Fibroblast of skin of left biceps (primary cell): ENCODE results near the gene MRPL19.

Experiments used
- DNase-seq, 2 experiments: peaks; one replicate each; pipeline ENCODE4 v3.0.0-alpha.2; 2013; ENCODE audit warnings: low read depth in 2 of 2

MRPL19 gene

DNA sequence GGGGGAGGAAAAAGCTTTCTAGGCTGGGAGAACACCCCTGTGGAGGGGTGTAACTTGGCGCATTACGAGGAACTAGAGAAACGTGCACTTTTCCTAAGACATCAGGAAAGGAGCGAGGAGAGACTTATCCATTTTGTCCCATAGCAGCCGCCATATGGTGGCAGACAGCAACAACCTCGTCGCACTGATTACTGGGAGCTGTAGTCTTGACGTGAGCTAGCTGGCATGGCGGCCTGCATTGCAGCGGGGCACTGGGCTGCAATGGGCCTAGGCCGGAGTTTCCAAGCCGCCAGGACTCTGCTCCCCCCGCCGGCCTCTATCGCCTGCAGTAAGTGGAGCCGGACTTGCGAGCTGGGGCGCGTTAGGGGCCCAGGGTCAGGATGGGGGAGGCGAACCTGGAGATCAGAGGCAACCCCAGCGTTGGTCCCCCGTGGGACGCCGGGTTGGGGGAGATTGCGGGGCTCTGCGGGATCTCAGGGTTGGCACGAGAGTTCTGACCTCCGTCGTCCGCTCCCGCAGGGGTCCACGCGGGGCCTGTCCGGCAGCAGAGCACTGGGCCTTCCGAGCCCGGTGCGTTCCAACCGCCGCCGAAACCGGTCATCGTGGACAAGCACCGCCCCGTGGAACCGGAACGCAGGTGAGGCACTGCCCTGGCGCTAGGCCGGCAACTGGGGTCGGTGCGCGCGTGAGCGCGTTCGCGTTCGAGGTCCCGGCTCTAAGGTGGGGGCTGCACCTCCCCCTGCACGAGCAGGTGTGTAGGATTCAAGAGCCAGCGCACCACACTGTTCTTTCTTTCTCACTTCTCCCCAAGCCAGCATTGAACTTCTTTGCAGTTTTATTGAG, at the start of gene MRPL19:
TSS of gene MRPL19 (plus strand) at position 201 of the 843 bp plus-strand sequence. CDS start at position 226, 25 bp downstream.
- peak; percentile 85 to 87 for DNase-seq

DNA sequence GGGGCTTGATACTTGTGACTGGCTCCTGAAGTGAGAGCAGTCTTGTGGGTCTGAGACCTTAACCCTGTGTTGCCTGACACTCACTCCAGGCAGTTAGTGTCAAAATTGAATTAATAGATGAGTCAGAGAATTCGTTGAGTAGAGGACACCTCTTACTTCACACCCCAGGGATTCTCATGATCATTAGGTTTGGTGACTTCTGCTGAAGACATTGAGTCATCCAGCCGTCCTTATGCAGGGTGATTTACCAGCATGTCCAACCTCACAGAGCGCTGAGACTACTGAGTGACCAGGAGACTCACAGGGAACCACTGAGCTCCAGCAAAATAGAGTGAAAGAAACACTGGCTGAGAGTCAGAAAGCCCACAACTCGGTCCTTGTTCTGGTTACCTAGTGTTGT, 49.8 kb upstream of the MRPL19 start:
- DNase-seq, result no peak

DNA sequence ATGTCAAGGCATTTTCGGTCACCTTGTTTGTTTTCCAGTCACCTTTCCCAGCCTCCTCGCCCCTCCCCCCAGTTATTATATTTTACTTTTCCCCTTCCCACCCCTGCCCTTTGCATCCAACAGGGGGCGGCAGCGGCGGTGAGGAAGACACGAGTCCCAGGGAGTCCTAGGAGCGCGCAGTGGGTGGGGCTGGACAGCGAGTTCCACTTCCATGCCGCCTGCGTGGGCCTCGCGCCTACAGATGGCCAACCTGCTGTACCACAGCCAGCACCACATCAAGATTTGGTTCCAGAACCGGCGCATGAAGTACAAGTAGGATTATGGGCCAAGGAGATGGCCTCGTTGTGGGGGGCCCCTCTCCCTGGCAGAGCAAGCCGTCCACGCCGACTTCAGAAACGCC, 48.6 kb upstream of the MRPL19 start:
- no peak for DNase-seq

- no peak for DNase-seq
Observed at GRCh38 chr2:75598589-75599155, 47.9 kb upstream of the MRPL19 start.

- no peak for DNase-seq
Observed at GRCh38 chr2:75600461-75601011, 46.0 kb upstream of the MRPL19 start.

GRCh38 chr2:75602724-75603342, 43.8 kb upstream of the MRPL19 start:
- no peak for DNase-seq

GRCh38 chr2:75603477-75603876, 43.1 kb upstream of the MRPL19 start:
- DNase-seq, result no peak

GRCh38 chr2:75604484-75604883, 42.1 kb upstream of the MRPL19 start:
- no peak for DNase-seq

GRCh38 chr2:75605770-75606529, 40.6 kb upstream of the MRPL19 start:
- peak; percentile 97 for DNase-seq

DNA sequence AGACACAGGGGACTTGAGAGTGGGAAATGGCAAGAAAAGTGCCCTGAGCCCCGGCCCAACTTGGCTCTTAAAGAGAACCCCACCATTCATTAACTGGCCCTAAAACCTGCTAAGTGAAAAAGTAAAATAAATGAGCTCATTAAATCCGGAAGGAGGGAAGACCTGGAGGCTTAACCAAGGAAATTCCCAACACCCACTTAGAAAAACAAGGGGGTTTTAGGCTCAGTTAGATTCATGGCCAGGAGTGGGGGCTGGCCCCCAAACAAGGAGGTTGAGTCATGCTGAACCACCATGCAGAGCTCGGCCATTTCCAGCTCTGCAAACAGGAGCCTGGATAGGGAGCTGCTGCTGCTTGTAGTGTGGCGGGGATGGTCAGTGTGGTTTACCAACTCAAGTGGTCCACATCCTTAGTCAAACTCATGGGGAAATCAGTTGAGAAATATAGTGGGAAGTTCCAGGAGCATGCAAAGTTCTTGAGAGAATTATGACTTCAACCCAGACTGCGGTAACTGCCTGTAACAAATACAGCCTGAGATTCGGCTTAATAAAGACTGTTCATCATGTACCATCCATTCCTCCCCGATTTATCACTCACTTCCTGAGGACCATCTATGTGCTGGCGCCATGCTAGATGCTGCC, 39.7 kb upstream of the MRPL19 start:
- peak; percentile 68 to 69 for DNase-seq

- no peak for DNase-seq
Observed at GRCh38 chr2:75607400-75607798, 39.2 kb upstream of the MRPL19 start.

DNA sequence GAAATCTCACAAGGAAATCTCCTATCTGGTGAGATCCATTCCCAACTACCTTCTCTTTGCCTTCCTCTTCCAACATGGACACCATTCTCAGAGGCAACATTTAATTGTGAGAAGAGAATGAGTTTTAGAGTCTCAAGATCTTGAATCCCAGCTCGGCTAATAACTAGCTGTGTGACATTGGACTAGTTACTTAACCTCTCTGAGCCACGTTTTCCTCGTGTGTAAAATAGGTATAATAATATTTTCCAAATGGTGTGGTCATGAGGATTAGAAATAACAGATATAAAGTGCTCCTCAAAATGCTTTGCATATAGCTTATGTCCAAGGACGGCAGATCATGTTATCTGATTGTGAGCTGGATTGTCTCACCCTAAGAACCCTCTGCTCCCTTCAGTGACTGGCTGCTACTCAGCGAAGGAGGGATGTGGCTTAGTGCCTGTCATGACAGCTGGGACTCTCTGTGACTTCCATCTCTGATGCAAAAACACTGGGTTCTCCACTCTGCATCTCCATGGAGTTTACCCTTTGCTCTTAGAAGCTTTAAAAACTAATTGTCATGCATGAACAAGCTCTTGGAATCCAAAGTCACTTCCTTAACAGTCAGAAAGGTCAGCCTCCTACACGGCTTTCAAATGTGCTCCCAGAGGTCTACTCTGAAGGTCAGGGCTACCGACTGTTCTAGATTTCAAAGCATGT, 38.4 kb upstream of the MRPL19 start:
- no peak for DNase-seq

- no peak for DNase-seq
Observed at GRCh38 chr2:75608684-75609333, 37.8 kb upstream of the MRPL19 start.

GRCh38 chr2:75609334-75609689, 37.3 kb upstream of the MRPL19 start:
- no peak for DNase-seq

GRCh38 chr2:75609937-75610508, 36.6 kb upstream of the MRPL19 start:
- no peak for DNase-seq

DNA sequence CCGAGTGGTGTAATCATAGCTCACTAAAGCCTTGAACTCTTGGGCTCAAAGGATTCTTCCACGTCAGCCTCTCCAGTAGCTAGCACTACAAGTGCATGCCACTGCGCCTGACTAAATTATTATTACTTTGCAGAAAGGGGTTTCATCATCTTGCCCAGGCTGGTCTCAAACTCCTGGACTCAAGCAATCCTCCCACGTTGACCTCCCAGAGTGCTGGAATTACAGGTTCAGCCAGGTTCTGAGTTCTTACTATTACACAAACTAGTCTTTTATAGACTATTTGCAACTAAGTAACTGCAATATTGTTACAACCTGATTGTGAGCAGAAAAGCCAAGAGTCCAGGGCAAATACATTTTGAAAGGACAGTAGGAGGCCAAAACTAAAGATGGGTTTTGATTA, 35.9 kb upstream of the MRPL19 start:
- DNase-seq, result no peak

GRCh38 chr2:75612108-75612861, 34.3 kb upstream of the MRPL19 start:
- no peak for DNase-seq

GRCh38 chr2:75612862-75613243, 33.7 kb upstream of the MRPL19 start:
- no peak for DNase-seq

DNA sequence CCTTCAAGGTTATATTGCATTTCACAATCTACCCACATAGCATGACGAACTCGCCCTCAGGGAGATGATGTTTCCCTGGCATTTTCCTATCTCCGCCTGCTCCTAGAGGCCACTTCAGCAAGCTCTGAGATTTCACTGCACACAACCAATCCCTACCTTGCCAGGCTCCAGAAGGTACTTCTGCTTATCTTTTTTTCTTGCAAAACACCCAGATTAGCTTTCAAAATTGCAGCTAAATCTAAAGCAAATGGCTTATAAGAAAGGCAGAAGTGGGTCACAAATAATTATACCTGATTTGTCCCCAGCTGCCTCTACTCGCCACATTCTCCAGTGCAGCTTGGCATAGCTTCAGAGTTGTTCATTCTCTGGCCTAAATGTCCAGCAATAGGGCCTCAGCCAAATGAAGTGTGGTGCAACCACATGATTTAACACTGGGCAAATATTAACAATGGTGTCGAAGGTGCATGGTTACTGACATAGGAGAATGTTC, 32.4 kb upstream of the MRPL19 start:
- no peak for DNase-seq
